Measurements from ENCODE around the gene GALR2.
"Not testable (repeated sequence)": the region's sequence is repeated elsewhere in the genome, so short reads cannot be mapped to it uniquely, and the experiment has no call there.

Gene GALR2

DNA sequence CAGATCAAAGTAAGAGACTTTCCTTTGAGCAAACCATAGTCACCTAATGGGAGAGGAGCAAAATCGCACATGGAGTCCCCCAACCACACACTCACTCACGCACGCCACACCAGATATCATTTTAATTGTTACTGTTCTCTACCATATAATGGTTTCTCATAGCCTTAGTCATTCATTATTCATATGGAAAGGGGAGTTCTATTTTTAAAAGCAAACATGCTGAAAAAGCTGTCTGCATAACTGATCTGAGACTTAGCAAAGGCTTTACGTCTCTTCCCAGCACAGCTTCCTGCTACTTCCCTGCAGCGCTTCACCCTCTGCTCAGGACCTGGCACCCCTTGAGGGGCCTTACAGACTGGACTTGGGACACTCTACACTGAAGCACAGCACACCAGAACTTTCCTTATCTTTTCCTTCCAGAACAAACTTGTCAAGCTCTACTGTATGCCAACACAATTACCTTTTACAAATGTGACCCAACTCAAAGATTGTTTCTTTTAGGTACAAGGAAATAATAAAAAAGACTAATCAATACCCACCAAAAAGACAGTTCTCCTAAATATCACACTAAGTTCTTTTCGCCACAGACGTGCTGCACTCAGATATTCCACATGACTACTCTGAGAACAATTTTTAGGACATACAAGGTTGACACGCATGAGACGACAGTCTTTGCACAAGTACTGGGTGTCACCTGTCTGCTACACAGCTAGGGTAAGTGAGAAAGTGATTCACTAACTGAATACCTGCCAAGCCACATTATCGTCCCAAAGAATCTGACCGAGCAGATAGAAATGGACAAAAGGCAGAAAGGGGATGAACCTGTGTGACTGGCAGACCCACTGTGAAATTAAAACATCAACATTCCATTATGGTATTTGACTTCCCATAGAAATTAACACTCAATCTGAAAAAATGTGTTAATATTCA lies 23.8 kb upstream of the GALR2 start:
- no peak for DNase-seq

DNA sequence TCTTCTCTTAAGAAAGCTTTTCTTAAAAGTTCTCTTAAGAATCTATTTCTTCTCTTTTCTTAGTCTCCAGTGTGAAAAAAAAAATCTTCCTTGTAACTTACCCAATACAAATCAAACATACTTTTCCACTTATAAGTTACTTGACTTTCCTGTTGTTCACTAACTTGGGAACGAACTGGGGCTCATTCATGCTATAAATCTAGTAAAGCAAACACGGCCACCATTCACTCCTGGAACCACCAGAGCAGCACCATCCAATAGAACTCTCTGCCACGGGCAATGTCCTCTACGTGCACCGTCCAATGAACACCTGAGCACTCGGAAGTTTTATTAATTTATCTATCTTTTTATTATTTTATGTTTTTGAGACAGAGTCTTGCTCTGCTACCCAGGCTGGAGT lies 23.0 kb upstream of the GALR2 start:
- no peak for DNase-seq

DNA sequence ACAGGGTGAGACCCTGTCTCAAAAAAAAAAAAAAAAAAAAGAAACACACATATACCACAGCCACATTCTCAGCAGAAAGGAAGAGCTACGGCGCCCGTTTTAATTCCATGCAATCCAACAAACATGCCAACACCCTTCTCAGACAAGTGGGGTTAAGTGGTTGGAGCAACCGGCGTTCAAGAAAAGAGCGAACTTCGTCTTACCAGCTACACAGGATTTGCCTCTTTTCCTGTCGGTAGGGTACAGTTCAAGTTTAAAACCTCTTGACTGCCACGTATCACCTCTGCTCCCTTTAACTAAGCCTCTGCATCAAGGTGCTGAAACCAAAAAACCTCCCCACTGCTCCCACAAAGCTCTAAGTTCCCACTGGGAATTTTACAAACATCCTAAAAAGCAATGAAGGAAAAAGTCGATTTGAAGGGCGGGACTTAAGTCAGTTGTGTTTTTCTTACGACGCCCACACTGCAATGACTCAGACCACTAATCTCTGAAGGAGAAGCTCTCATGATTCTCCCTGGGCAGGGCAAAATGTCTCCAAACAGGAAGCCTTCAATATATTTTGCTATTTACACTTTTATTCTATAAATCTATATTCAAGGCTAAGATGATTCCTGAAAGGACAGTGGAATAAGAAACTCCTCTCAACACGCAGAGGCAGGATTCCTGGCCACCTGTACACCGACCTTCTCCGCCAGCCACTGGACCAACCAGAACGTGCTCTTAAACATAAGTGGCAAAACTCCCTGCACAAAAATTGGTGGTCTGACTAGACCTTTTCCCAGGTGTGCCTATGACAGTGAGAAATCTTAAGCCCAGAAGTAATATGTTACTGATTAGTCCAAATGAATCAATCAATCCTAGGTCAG lies 21.1 kb upstream of the GALR2 start:
- peak; percentile 61 to 64 for DNase-seq

DNA sequence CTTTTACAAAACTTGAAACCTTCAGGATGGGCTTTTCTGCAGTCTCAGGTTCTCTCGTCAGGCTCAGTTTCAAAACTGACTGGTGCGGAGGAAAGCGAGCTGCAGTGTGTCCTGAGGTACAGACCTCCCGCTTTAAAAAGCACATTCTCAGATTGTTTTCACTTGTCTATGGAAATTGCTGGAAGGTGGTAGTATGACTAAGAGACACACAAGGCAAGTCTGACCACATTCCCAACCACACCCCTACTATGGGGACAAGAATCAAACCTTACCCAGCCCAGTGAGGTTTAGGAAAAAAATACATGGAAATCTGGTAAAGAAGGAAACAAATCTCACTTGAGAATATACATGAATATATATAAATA lies 20.5 kb upstream of the GALR2 start:
- DNase-seq: no peak

DNA sequence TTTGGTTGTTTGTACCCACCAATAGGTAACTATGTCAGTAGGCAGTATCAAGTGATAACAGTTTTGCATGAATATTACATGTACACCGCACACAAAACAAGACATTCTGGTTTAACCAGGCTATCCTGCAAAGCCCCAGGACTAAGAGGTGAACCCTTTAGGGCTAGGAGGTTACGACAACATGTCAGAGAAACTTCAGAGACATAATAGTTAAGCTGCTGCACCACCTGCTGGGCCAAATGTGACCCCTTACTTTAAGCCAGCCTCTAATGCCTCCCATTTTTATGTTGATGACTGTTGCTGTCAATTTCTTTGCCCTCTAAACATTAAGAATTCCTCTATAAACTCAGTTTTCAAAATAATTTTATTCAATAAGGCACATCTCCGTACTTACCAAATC lies 17.7 kb upstream of the GALR2 start:
- no peak for DNase-seq

DNA sequence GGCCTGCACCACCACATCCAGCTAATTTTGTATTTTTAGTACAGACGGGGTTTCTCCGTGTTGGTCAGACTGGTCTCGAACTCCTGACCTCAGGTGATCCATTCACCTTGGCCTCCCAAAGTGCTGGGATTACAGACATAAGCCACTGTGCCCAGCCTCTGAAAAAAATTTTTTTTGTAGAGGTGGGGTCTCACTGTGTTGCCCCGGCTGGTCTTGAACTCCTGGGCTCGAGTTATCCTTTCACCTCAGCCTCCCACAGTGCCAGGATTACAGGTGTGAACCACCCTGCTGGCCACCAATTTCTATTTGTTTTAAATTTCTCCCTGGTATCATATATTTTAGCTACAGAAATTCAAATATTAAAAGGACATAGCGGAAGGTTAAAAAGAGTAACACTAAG lies 16.3 kb upstream of the GALR2 start:
- DNase-seq: not testable (repeated sequence)

DNA sequence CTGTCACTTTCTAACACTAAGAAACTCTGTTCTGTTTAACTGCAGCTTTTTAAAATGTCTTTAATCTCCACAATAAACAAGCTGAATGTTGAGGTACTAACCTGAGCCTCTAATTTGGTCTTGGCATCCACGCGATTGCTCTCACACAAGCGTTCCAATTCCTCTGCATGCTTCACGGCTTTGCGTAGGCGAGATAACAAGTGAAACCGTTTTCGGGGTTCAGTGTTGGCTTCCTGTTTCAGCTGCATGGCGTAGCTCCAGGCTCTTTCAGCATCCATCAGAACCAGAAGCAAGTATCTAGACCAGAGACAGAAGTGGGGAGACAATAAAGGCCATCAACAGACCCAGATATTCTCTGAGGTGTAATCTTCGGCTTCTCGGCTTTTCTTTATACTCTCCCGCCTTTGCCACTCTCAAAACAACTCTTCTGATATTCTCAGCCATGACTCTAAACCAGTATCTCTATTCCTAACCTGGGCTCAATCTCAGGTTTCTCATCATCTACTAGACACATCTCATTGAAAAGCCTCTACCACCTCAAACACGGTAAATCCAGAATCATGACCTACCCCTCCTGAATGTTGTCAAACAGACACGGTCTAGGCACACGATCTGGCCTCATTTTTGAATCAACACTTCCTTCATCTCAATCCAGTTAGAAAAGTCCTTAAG lies 10.6 kb upstream of the GALR2 start:
- DNase-seq: no peak

DNA sequence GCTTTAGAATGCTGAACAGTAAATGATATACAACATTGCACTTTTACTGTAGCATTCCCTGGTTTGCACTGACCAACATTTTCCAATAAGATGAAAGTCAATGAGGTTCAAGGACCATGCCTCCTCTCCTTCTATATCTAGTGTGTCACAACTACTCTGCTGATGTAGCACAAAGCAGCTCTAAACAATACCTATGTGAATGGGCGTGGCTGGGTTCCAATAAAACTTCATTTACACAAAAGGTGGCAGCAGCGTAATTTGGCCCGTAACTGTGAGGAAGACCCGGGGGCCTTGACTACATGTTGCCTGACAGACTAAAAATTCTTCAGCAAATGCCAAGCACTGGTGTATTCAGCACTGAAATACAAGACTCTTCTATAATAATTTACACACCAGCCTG lies 8.8 kb upstream of the GALR2 start:
- no peak for DNase-seq

DNA sequence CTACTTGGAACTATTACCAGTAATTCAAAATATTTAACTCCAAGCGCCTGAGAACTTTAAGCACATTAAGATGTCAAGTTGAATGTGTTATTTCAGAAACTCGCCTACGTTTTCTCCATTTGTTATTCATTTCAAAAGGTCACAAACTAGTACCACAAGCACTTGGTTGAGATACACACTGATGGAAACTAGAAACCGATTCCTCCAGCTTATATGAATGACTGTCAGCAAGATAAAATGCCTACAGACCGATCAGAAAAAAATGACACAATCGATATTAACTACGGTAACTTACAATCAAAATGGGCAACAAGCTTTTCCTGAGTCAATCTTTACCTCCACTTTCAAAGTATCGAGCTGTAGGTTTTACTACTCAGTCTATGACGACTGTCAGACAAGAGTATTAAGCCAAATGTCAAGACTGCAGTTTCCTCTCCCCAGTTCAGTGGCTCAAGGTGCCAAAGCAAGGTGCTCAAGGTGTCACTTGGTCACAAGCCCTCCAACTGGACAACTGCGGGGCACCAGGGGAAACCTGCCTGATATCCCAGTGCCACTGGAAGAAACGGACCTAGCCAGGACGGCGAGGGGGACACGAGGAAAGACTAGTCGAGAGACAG lies 2.9 kb upstream of the GALR2 start:
- no peak for DNase-seq

DNA sequence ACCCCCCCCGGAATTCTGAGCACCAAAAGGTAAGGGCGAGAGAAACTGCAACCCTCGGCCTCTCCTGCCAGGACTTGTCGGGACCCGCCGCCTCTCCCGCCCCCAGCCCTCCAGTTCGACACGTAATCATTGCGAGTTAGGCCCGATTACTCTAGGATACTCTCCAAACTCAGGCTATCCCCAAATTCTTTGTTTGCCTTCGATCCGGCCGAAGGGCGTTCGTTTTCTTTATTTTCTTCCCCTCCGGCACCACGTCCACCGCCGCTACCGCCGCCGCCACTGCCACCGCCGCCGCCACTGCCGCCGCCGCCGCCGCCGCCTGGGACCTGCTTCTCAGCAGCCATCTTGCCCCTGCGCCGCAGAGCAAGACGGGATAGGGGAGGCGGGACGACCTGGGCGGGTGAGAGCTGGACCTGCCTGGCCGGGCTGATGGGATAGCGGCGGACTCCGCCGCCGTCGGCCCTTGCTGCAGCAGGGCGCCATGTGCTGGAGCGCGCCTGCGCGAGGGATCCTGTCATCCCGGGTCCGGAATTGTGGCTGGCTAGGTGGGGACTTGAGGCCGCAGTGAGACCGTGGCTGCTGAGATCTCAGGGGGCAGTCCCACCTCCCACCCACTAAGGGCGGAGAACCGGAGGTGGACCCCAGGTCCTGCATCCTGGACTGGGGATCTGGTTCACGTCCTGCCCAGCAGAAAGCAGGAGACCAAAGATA lies 2.3 kb upstream of the GALR2 start, which contains the start of gene SRP68:
TSS of gene SRP68 (minus strand) at position 370 of the 711 bp plus-strand sequence. CDS start at position 344, 26 bp downstream.
- peak; percentile 84 to 89 for DNase-seq

DNA sequence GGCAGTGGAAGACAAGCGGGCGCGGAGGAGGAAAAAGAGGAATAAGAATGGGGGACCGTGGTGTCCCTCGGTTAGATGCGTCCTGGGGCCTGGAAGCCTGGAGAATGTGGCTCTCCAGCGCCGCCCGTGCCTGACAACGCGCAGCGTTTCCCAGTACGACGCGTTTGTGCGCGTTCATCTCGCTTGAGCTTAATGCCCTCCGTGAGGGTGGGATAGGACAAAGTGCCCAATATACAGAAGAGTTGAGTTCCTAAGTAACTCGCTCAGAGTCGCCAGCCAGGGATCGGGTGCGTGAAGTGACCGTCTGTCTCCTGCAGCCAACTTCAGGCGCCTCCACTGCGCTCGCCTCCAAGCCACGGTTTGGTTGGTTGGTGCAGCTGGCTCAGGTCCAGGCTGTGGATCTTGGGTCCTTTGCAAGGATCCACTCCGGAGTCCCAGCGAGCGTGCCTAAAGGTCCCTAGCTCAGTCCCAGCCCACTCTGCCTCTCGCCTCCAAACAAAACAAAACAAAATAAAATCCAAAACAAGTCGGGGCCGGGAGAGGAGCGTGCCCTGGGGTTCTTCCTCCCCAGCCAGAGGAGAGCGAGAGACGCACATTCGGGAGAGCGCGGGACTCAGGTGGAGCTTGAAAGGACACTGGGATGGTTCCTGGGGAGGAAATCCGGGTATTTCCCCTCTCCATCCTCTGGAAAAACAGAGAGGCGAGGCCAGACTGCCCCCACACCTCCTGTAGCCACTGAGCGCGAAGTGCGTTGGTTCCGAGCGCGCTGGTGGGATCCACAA lies 974 bp downstream of the GALR2 start:
- DNase-seq: peak in 1 of 2 donors; percentile 42

DNA sequence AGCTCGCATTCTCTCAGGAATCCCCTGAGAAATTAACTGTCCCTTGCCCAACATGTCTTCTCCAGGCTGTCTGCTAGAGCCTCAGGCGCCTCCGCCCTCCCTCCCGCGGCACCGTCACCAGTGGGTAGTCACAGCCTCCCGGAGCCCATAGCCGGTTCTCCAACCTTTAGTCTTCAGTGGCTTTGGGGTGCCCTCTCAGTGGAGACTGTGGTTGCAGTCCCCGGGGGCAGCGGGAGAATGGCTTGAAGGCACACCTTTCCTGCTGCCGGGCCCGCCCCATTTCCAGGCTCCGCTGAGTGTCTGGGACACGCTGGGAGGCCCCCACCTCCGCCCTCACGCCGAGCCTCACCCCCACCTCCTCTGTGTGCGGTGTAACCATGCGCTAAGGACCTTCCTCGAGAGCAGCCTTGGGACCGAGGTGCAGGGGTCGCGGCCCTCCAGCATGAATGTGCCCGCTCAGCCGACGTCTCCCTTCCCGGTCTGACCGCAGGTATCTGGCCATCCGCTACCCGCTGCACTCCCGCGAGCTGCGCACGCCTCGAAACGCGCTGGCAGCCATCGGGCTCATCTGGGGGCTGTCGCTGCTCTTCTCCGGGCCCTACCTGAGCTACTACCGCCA lies 1.7 kb downstream of the GALR2 start:
- no peak for DNase-seq

DNA sequence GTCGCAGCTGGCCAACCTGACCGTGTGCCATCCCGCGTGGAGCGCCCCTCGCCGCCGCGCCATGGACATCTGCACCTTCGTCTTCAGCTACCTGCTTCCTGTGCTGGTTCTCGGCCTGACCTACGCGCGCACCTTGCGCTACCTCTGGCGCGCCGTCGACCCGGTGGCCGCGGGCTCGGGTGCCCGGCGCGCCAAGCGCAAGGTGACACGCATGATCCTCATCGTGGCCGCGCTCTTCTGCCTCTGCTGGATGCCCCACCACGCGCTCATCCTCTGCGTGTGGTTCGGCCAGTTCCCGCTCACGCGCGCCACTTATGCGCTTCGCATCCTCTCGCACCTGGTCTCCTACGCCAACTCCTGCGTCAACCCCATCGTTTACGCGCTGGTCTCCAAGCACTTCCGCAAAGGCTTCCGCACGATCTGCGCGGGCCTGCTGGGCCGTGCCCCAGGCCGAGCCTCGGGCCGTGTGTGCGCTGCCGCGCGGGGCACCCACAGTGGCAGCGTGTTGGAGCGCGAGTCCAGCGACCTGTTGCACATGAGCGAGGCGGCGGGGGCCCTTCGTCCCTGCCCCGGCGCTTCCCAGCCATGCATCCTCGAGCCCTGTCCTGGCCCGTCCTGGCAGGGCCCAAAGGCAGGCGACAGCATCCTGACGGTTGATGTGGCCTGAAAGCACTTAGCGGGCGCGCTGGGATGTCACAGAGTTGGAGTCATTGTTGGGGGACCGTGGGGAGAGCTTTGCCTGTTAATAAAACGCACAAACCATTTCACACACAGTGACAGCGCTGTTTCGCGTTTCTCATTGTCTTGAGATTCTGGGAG lies 2.4 kb downstream of the GALR2 start:
- DNase-seq: peak in 1 of 2 donors; percentile 12

DNA sequence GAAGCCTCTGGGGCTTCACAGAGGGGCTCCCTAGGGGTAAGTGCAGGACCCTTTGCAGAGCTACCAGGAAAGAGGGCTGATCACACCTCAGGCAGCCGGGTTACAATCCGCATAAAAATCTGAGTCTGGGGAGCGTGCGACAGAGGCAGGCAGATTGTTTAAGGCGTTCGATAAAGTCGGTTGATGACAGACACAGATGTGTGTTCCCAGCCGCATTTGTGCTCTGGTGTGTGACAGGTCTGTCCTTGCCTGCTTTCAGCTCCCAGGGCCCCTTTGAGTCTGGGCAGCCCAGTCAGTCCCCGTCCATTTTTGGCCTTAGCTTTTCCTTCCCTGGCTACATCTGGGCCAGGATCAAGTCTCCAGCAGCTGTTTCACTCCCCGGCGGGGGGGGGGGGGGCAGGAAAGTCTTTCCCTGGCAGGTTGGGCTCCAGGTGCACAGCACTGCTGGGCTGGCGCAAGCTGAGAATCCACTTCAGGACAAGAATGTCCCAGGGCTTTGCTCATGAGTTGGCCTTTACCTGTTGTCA lies 3.1 kb downstream of the GALR2 start:
- DNase-seq: no peak

DNA sequence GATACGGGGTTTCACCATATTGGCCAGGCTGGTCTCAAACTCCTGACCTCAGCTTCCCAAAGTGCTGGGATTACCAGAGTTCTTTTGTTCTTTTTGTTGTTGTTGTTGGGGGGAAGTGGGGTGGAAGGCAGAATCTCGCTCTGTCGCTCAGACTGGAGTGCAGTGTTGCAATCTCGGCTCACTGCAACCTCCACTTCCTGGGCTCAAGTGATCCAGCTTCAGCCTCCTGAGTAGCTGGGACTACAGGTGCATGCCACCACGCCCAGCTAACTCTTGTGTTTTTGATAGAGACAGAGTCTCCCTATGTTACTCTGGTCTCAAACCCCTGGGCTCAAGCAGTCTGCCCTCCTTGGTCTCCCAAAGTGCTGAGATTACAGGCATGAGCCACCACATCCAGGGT lies 3.8 kb downstream of the GALR2 start:
- not testable (repeated sequence) for DNase-seq

DNA sequence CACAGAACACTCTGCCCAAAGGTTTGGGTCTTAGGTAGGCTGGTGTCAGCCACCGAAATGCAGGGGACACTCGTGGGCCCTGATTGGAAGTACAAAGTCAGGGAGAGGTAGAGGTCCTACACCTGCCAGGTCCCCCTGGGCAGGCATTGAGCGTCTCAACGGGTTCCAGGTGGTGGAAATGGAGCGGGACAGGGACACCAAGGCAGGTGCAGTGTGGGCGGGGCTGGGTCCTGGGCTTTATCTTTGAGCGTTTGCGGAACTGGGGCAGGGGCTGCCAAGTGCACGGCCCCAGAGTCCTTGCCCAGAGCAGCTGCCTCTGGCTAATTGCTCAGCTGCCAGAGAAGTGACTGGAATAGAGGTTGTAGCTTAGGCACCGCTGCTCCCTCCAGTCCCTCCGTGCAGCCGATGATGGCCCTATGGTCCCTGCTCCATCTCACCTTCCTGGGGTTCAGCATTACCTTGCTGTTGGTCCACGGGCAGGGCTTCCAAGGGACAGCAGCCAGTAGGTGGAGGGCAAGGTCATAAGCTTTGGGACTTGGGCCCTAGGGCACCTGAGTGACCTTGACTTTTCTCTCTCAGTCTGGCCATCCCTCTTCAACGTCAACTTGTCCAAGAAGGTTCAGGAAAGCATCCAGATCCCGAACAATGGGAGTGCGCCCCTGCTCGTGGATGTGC lies 4.4 kb downstream of the GALR2 start, which contains the start of gene ZACN:
TSS of gene ZACN (plus strand) at position 323 of the 675 bp plus-strand sequence. CDS start at position 406, 83 bp downstream.
- DNase-seq: no peak

DNA sequence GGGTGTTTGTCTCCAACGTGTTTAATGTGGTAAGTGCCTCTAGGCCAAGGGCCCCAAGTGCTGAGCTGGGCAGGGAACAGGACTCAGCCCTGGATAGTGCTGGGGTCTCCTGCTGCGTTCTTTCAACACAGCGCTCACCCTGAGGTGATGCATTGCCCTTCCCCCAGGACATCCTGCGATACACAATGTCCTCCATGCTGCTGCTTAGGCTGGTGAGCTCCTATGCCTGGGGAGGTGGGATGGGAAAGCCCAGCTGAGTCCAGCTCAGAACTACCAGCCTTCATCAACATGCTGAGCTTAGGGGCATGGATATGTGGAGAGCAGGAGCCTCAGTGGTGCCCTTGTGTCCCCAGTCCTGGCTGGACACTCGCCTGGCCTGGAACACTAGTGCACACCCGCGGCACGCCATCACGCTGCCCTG lies 5.0 kb downstream of the GALR2 start:
- DNase-seq: no peak

DNA sequence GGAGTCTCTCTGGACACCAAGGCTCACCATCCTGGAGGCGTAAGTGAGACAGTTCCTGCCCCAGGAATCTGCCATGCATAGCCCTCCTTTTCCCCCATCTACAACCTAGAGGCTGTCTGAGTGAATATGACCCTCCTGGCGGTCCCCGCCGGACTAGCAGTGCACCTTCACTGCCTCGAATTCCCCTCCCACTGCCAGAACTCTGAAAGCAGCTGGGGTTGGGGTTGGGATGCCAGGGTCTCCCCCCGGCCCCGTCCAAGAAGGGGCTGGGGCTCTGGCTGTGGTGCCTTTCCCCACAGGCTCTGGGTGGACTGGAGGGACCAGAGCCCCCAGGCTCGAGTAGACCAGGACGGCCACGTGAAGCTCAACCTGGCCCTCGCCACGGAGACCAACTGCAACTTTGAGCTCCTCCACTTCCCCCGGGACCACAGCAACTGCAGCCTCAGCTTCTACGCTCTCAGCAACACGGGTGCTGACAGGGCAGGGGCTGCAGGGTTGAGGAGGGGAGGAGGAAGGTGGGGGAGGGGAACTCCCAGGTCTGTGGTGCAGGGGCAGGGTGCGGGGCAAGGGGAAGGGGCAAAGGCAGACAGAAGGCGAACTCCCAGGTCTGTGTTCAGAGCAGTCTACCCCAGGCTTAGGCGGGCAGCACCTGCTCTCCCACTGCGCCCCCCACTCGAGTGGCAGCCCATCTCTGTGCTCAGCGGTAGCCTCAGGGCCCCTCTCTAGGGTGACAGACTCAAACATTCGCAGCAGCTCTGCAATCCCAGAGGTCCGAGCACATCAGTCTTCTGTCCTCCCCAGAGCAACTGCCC lies 5.6 kb downstream of the GALR2 start:
- no peak for DNase-seq
